ENCODE data around the gene CMC4.
A peak's percentile ranks its signal among the peaks of the same experiment; 100 is the strongest.

The CMC4 gene

DNA sequence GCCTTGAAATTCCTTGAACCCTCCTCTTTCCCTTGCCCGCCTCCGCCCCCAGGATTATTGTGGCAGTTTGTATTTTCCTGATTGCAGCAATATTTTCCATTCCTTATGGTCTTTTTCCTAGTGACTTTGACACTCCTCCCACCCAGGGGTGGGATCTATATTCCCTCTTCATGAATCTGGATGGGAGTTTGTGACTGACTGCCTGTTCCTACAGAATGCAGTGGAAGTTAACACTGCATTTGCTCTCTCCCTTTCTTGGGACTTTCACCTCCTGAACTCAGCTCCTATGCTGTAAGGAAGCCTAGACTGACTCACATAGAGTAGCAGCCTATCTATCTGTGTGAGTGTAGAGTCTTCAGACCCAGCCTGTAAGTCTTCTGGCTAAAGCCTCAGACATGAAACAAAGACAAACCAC, 42.1 kb downstream of the CMC4 start:
- H3K27ac ChIP-seq: no peak overlapping the region
- TF ChIP-seq, protein P1, sequence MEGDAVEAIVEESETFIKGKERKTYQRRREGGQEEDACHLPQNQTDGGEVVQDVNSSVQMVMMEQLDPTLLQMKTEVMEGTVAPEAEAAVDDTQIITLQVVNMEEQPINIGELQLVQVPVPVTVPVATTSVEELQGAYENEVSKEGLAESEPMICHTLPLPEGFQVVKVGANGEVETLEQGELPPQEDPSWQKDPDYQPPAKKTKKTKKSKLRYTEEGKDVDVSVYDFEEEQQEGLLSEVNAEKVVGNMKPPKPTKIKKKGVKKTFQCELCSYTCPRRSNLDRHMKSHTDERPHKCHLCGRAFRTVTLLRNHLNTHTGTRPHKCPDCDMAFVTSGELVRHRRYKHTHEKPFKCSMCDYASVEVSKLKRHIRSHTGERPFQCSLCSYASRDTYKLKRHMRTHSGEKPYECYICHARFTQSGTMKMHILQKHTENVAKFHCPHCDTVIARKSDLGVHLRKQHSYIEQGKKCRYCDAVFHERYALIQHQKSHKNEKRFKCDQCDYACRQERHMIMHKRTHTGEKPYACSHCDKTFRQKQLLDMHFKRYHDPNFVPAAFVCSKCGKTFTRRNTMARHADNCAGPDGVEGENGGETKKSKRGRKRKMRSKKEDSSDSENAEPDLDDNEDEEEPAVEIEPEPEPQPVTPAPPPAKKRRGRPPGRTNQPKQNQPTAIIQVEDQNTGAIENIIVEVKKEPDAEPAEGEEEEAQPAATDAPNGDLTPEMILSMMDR (IDR thresholded peaks at IDR 0.05): no peak
- TF ChIP-seq ZFX (IDR thresholded peaks at IDR 0.05; ENCODE audit: borderline replicate concordance): no peak

DNA sequence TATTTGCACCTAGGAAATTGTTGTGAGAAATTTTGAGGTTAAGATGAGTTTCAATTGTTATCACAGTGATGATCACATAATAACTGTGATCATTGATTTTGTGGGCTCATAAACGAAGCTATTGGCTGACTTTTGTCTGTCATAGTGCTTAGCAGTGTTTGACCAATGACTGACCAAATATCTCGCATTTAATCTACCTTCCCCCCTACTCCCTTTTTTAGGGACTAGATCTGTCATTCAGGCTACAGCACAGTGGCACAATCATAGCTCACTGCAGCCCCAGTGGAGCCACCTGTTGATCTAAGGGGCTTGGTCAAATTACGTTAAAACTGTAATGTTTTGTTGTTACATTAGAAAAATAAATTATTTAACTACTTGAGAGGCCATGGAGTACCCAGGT, 42.8 kb downstream of the CMC4 start:
- H3K27ac ChIP-seq: peak overlapping the region; percentile 94
- TF ChIP-seq, protein P1 (IDR thresholded peaks at IDR 0.05): no peak
- TF ChIP-seq ZFX (IDR thresholded peaks at IDR 0.05; ENCODE audit: borderline replicate concordance): no peak

DNA sequence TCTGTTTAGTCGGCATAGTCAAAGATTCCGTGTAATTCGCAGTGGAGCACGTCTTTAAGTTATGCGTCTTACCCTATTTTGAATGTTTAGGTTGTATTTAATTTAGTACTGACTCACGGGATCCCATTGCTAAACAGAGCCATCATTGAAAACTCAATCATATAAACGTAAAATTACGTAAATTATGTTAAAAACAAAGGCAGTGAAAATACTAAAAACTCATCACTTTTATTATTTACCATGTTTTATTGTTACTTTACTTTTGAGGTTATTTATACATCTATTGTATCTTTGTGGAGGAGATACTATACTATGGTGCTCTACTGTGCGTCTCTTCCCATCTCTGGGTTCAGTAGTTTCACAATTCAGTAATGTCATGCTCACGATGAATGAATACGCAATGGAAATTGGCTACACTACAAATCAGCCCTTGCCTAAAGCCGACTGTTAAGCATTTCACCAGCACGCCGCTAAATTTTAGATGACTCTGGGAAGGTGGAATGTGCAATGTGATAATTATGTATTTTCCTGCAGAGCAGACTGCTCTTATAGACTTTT, 43.3 kb downstream of the CMC4 start:
- no peak for TF ChIP-seq ZFX (IDR thresholded peaks at IDR 0.05; ENCODE audit: borderline replicate concordance)
- TF ChIP-seq, protein P1 (IDR thresholded peaks at IDR 0.05): no peak
- H3K27ac ChIP-seq: peak overlapping the region; percentile 94

DNA sequence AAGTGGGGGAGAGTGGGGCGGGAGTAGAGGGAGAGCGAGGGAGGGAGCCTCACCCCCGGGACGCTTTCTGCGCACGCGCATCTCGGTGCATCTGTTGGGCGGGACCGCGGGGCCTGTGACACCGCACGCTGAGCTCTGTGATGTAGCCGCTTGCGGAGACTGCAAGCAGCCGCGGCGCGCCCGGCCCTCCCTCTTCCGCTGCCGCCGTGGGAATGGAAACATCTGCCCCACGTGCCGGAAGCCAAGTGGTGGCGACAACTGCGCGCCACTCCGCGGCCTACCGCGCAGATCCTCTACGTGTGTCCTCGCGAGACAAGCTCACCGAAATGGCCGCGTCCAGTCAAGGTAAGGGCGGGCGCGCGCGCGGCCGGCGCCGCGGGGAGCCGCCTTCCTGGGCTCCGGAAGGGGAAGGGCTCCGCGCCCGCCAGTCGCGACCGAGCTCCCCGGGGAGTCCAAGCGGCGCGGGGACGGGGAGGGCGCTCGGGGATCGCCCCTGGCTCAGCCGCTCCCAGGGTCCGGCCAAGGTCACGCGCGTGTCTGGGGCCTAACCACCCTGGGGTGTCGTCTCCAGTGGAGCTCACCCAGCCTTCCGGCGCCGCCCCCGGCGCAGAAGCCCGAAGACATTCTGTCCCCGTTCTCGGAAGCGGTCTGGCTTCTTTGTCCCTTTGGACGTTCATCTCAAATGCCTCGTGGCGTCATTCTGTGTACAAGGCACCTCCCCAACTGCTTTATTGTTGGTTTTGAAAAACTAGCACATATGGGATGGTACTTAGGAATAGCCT, 44.0 kb downstream of the CMC4 start, which contains the start of gene FUNDC2:
Gene FUNDC2 (plus strand): TSS at position 118 of the 782 bp plus-strand sequence. CDS start 95 bp downstream, at position 213.
- TF ChIP-seq, protein P1 (IDR thresholded peaks at IDR 0.05): no peak
- no peak for TF ChIP-seq ZFX (IDR thresholded peaks at IDR 0.05; ENCODE audit: borderline replicate concordance)
- H3K27ac ChIP-seq: peak within 1 kb of the TSS; percentile 94

DNA sequence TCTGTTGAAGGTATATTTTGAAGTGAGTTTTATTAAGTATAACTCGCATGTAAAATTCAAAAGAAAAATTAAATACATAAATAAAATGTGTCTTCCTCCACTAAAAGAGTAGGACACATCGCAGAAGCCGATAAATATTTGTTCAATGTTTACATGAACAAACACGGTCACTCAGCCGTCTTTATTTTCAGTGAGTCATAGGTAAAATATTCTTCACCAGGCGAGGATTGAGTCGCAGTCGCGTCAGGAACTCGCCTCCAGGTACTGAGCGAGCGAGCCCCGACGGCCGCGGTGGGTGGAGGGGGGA, 44.6 kb downstream of the CMC4 start:
- TF ChIP-seq, protein P1 (IDR thresholded peaks at IDR 0.05): no peak
- TF ChIP-seq ZFX (IDR thresholded peaks at IDR 0.05; ENCODE audit: borderline replicate concordance): no peak

DNA sequence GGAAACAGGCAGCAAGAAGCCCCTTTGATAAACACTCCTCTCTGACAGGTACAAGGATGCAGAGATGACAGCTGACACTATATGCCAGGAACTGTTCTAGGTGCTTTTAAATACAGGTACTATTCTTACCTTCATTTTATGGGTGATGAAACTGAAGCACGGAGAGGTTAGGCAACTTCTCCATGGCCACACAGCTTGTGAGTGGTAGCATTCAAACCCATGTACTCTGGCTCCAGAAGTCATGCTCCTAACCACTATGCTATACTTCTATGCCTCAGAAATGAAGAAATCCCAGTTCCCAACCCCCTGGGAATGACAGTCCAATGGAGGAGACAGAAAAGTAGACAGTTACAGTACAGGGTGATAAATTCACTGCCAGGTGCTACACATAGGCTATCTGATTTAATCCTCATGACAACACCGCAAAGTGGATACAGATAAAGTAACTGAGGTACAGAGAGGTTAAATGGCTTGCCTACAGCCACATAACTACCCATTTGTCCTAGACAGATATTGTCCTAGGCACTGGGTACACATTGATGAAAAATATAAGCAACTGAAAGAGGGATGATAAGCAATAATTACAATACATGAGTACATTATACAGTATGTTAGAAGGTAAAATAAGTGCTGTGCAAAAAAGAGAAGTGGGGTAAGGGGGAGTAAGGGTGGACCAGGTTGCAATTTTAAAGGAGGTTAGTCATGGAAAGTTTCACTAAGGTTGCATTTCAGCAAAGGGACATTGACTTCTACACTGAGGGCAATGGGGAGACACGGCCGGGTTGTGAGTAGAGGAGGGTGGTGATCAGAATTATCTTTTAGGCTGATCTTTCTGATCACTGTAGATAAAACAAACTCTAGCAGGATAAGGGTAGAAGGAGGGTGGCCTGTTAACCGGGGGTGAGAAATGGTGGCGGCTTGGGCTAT, 46.8 kb downstream of the CMC4 start:
- no peak overlapping the region for H3K27ac ChIP-seq
- no peak for TF ChIP-seq ZFX (IDR thresholded peaks at IDR 0.05; ENCODE audit: borderline replicate concordance)
- TF ChIP-seq, protein P1 (IDR thresholded peaks at IDR 0.05): no peak

More for the DNA sequence above, 44.6 kb downstream of the CMC4 start:
- H3K27ac ChIP-seq: peak overlapping the region; percentile 94
